SW 1271 (cell line): ENCODE results near the gene SMIM7.
"Not testable (repeated sequence)": the region's sequence is repeated elsewhere in the genome, so short reads cannot be mapped to it uniquely, and the experiment has no call there.

Source experiments
- DNase-seq, 2 experiments: peaks; one replicate each; lab custom pipeline; 2025; lab: John Stamatoyannopoulos, UW

SMIM7 gene

GRCh38 chr19:16659832-16660708 is at the start of gene SMIM7:
Gene SMIM7, minus strand, starts transcription at chr19:16660144. Its CDS starts 34 bp downstream, at chr19:16660110.
- peak; percentile 92 to 98 for DNase-seq

- no peak for DNase-seq
Observed at GRCh38 chr19:16703677-16704076, 43.7 kb upstream of the SMIM7 start.

GRCh38 chr19:16702123-16702522 is 42.2 kb upstream of the SMIM7 start:
- no peak for DNase-seq

GRCh38 chr19:16698914-16699313 is 39.0 kb upstream of the SMIM7 start:
- DNase-seq: no peak

- DNase-seq: no peak
Observed at GRCh38 chr19:16688084-16688483, 28.1 kb upstream of the SMIM7 start.

GRCh38 chr19:16684216-16684615 is 24.3 kb upstream of the SMIM7 start:
- DNase-seq: no peak

- no peak for DNase-seq
Observed at GRCh38 chr19:16682539-16682938, 22.6 kb upstream of the SMIM7 start.

GRCh38 chr19:16679811-16680210 is 19.9 kb upstream of the SMIM7 start:
- no peak for DNase-seq

- no peak for DNase-seq
Observed at GRCh38 chr19:16678498-16678897, 18.6 kb upstream of the SMIM7 start.

GRCh38 chr19:16677055-16677454 is 17.1 kb upstream of the SMIM7 start:
- no peak for DNase-seq

GRCh38 chr19:16676101-16676798 is 16.3 kb upstream of the SMIM7 start:
- no peak for DNase-seq

- DNase-seq: not testable (repeated sequence)
Observed at GRCh38 chr19:16673839-16674238, 13.9 kb upstream of the SMIM7 start.

- DNase-seq: no peak
Observed at GRCh38 chr19:16673231-16673630, 13.3 kb upstream of the SMIM7 start.

- no peak for DNase-seq
Observed at GRCh38 chr19:16671652-16672274, 11.8 kb upstream of the SMIM7 start.

- no peak for DNase-seq
Observed at GRCh38 chr19:16670291-16670690, 10.3 kb upstream of the SMIM7 start.

- DNase-seq: not testable (repeated sequence)
Observed at GRCh38 chr19:16668702-16669101, 8.8 kb upstream of the SMIM7 start.

GRCh38 chr19:16668176-16668575 is 8.2 kb upstream of the SMIM7 start:
- no peak for DNase-seq

GRCh38 chr19:16661480-16662034 is 1.6 kb upstream of the SMIM7 start:
- no peak for DNase-seq

- DNase-seq: peak in 1 of 2 experiments; percentile 26
Observed at GRCh38 chr19:16660763-16661479, 977 bp upstream of the SMIM7 start, which contains the start of gene TMEM38A. Gene TMEM38A, plus strand, starts transcription at chr19:16661139. Its CDS starts 79 bp downstream, at chr19:16661218.

GRCh38 chr19:16659464-16659831 is 496 bp downstream of the SMIM7 start:
- no peak for DNase-seq

- DNase-seq: no peak
Observed at GRCh38 chr19:16657384-16657783, 2.6 kb downstream of the SMIM7 start.

GRCh38 chr19:16655727-16656126 is 4.2 kb downstream of the SMIM7 start:
- DNase-seq: no peak
